ENCODE results near the gene RABGAP1L.

Gene RABGAP1L

DNA sequence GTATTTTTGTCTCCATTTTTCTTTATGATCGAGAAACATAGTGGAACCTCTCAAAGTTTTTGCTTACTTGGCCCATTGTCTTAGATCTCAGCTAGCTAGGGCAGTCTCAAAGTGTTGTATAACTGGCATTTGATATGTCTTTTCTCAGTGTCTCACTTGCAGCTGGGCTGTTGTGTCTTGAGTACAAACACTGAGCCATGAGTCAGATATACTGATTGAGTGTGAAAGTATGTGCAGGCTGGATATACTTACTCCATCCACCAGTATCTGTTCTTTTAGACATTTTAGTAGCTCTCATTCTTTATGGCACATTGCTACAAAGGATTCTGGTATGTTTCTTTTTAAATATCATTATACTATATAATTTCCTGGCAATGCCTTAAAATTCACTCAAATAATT, 274.1 kb downstream of the RABGAP1L start:
- no peak for DNase-seq (ENCODE audit: low read depth)
- no peak overlapping the region for H3K4me3 ChIP-seq (ENCODE audit: low read depth, low read length)
- TF ChIP-seq POLR2A (IDR thresholded peaks at IDR 0.05; ENCODE audit: extremely low read depth, insufficient read length) (no peak), MYC (IDR thresholded peaks at IDR 0.05; ENCODE audit: low read depth, low read length) (no peak)

- TF ChIP-seq, protein P1, sequence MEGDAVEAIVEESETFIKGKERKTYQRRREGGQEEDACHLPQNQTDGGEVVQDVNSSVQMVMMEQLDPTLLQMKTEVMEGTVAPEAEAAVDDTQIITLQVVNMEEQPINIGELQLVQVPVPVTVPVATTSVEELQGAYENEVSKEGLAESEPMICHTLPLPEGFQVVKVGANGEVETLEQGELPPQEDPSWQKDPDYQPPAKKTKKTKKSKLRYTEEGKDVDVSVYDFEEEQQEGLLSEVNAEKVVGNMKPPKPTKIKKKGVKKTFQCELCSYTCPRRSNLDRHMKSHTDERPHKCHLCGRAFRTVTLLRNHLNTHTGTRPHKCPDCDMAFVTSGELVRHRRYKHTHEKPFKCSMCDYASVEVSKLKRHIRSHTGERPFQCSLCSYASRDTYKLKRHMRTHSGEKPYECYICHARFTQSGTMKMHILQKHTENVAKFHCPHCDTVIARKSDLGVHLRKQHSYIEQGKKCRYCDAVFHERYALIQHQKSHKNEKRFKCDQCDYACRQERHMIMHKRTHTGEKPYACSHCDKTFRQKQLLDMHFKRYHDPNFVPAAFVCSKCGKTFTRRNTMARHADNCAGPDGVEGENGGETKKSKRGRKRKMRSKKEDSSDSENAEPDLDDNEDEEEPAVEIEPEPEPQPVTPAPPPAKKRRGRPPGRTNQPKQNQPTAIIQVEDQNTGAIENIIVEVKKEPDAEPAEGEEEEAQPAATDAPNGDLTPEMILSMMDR (IDR thresholded peaks at IDR 0.05; ENCODE audit: low read depth, low read length) = no peak
- no peak for TF ChIP-seq POLR2A (IDR thresholded peaks at IDR 0.05; ENCODE audit: extremely low read depth, insufficient read length)
- DNase-seq (ENCODE audit: low read depth) = no peak
- H3K4me3 ChIP-seq (ENCODE audit: low read depth, low read length) = no peak overlapping the region
Observed at GRCh38 chr1:174445351-174445750, 286.0 kb downstream of the RABGAP1L start.

DNA sequence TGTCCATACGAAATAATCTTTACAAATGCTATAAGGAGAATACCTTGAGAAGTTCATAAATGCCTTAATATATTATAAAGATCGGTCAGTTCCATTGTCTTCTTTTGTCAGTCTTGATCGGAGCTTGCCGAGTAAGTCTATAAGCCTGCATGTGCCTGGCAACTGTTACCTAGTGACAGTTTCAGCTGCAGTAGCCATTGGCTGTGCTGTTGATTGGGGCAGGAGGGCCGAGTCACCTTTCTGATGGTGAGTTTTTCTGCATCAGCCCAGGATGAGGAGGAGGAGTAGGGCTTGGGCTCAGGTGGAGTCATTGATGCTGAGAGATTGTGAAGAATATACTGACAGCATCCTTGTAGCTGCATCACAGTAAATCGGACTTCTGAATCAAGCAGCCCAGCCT, 286.5 kb downstream of the RABGAP1L start:
- no peak for DNase-seq (ENCODE audit: low read depth)
- H3K4me3 ChIP-seq (ENCODE audit: low read depth, low read length) = no peak overlapping the region
- TF ChIP-seq MYC (IDR thresholded peaks at IDR 0.05; ENCODE audit: low read depth, low read length) (no peak), MAX (IDR thresholded peaks at IDR 0.05; ENCODE audit: low read depth, low read length) (no peak), POLR2A (IDR thresholded peaks at IDR 0.05; ENCODE audit: extremely low read depth, insufficient read length) (no peak)
- TF ChIP-seq, protein P1 (IDR thresholded peaks at IDR 0.05; ENCODE audit: low read depth, low read length) = no peak

GRCh38 chr1:174447866-174448530, 288.7 kb downstream of the RABGAP1L start, which contains the start of gene GPR52:
Gene GPR52, plus strand, starts transcription at chr1:174447964. Its CDS starts 148 bp downstream, at chr1:174448112.
- TF ChIP-seq, protein P1 (IDR thresholded peaks at IDR 0.05; ENCODE audit: low read depth, low read length) = no peak
- TF ChIP-seq MAX (IDR thresholded peaks at IDR 0.05; ENCODE audit: low read depth, low read length) (no peak), POLR2A (IDR thresholded peaks at IDR 0.05; ENCODE audit: extremely low read depth, insufficient read length) (no peak), MYC (IDR thresholded peaks at IDR 0.05; ENCODE audit: low read depth, low read length) (no peak)
- DNase-seq (ENCODE audit: low read depth) = no peak
- no peak within 1 kb of the TSS for H3K4me3 ChIP-seq (ENCODE audit: low read depth, low read length)

DNA sequence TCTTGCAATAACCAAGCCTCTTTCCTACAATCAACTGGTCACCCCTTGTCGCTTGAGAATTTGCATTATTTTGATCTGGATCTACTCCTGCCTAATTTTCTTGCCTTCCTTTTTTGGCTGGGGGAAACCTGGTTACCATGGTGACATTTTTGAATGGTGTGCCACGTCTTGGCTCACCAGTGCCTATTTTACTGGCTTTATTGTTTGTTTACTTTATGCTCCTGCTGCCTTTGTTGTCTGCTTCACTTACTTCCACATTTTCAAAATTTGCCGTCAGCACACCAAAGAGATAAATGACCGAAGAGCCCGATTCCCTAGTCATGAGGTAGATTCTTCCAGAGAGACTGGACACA, 289.2 kb downstream of the RABGAP1L start:
- no peak overlapping the region for H3K4me3 ChIP-seq (ENCODE audit: low read depth, low read length)
- TF ChIP-seq, protein P1 (IDR thresholded peaks at IDR 0.05; ENCODE audit: low read depth, low read length) = no peak
- TF ChIP-seq POLR2A (IDR thresholded peaks at IDR 0.05; ENCODE audit: extremely low read depth, insufficient read length) = no peak
- TF ChIP-seq MAX (IDR thresholded peaks at IDR 0.05; ENCODE audit: low read depth, low read length) = no peak
- TF ChIP-seq MYC (IDR thresholded peaks at IDR 0.05; ENCODE audit: low read depth, low read length) = no peak
- DNase-seq (ENCODE audit: low read depth) = no peak

DNA sequence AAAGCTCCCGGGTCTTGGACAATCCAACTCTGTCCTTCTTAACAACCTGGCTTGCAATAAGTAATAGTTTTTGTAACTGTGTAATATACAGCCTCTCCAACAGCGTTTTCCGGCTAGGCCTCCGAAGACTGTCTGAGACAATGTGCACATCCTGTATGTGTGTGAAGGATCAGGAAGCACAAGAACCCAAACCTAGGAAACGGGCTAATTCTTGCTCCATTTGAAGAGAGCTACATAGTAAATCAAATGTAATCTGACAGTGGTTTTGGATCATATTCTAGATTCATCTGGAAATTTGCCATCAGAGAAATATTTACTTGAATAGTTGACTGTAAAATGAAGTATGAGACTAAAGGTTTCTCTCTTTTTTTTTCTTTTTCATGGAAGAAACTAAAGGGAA, 289.7 kb downstream of the RABGAP1L start:
- TF ChIP-seq MAX (IDR thresholded peaks at IDR 0.05; ENCODE audit: low read depth, low read length) = no peak
- no peak for TF ChIP-seq MYC (IDR thresholded peaks at IDR 0.05; ENCODE audit: low read depth, low read length)
- TF ChIP-seq, protein P1 (IDR thresholded peaks at IDR 0.05; ENCODE audit: low read depth, low read length) = no peak
- no peak for TF ChIP-seq POLR2A (IDR thresholded peaks at IDR 0.05; ENCODE audit: extremely low read depth, insufficient read length)
- no peak for DNase-seq (ENCODE audit: low read depth)
- H3K4me3 ChIP-seq (ENCODE audit: low read depth, low read length) = no peak overlapping the region
